ENCODE measurements around the gene PLAC1.

DNA sequence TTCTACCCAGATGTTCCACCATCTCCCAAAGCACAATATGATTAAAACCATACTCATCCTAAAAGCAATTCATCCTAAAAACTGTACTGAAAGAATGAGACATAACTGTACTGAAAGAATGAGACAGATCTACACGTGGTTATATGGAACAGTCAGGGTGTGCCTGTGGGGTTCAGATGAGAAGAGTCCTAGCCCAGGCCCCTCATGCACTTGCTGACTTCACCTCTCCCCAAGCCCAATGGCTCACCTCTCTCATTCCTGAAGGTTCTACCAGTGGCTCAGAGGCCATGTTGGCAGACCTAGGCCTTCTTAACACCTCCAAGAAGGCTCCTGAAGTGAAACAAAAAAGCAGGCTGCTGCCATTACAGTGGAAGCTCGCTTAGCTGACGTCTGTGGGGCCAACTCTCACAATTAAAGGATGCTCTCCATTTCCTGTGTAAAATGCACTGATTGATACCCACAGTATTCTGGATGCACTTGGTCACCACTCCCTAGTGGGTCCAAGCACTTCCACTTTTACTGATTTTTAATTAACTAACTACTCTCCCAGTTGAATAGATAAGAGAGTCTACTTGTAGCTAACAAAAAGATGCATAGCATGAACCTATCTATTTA is 3.8 kb downstream of the PLAC1 start:
- TF ChIP-seq, protein P1, sequence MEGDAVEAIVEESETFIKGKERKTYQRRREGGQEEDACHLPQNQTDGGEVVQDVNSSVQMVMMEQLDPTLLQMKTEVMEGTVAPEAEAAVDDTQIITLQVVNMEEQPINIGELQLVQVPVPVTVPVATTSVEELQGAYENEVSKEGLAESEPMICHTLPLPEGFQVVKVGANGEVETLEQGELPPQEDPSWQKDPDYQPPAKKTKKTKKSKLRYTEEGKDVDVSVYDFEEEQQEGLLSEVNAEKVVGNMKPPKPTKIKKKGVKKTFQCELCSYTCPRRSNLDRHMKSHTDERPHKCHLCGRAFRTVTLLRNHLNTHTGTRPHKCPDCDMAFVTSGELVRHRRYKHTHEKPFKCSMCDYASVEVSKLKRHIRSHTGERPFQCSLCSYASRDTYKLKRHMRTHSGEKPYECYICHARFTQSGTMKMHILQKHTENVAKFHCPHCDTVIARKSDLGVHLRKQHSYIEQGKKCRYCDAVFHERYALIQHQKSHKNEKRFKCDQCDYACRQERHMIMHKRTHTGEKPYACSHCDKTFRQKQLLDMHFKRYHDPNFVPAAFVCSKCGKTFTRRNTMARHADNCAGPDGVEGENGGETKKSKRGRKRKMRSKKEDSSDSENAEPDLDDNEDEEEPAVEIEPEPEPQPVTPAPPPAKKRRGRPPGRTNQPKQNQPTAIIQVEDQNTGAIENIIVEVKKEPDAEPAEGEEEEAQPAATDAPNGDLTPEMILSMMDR (conservative IDR thresholded peaks at IDR 0.05; ENCODE audit: low read depth, low read length), result no peak
- TF ChIP-seq EZH2 (IDR thresholded peaks at IDR 0.05; ENCODE audit: low read length, unreplicated experiment) (no peak), EZH2phosphoT487 (IDR thresholded peaks at IDR 0.05; ENCODE audit: borderline replicate concordance, low read length) (no peak)
